CD14-positive monocyte (primary cell): Measurements from ENCODE around the gene TMEM174. TPM values are rescaled to one million over a fixed set of nuclear protein-coding genes. Genes with fewer than 3 reads are reported as not detected.

ENCODE experiments used
- DNase-seq, 3 donors: peaks; one replicate each; pipeline ENCODE4 v3.0.0-alpha.2; 2011 to 2022
- H2AFZ ChIP-seq: 2 replicates; pipeline ENCODE4 v1.6.0; 2012; ENCODE audit warnings: mild to moderate bottlenecking, low read depth, low read length, inconsistent platforms; ENCODE audit not compliant: insufficient read depth, poor library complexity, severe bottlenecking
- H3K27ac ChIP-seq, 2 donors: 1 replicate in 1 of 2; 2 replicates in 1 of 2; pipeline ENCODE4 v1.5.1; 2012 to 2013; ENCODE audit warnings: low read length in 2 of 2, control low read depth in 1 of 2, inconsistent platforms in 1 of 2, low read depth in 1 of 2, mild to moderate bottlenecking in 1 of 2
- H3K27me3 ChIP-seq, 2 donors: one replicate each; pipeline versions ENCODE4 v1.6.0 to v1.6.1; 2011 to 2013; ENCODE audit warnings: low read length in 2 of 2; ENCODE audit not compliant: control insufficient read depth in 2 of 2, insufficient read depth in 2 of 2
- H3K36me3 ChIP-seq, 2 donors: replicated peaks in 1 of 2; 1 replicate in 1 of 2; 2 replicates in 1 of 2; pipeline versions ENCODE4 v1.5.1 to v1.6.1; 2012 to 2013; ENCODE audit warnings: low read length in 2 of 2, control low read depth in 1 of 2, inconsistent platforms in 1 of 2, mild to moderate bottlenecking in 1 of 2; ENCODE audit not compliant: insufficient read depth in 2 of 2, control insufficient read depth in 1 of 2
- H3K4me1 ChIP-seq, 2 donors: 1 replicate in 1 of 2; 2 replicates in 1 of 2; pipeline versions ENCODE4 v1.5.1 to v1.6.1; 2012 to 2013; ENCODE audit warnings: low read length in 2 of 2, control low read depth in 1 of 2, inconsistent platforms in 1 of 2, mild to moderate bottlenecking in 1 of 2, moderate library complexity in 1 of 2; ENCODE audit not compliant: insufficient read depth in 2 of 2, control insufficient read depth in 1 of 2
- H3K4me2 ChIP-seq: replicated peaks from 2 replicates; pipeline ENCODE3; 2012; ENCODE audit warnings: low read length, moderate library complexity, mild to moderate bottlenecking; ENCODE audit not compliant: poor library complexity, severe bottlenecking; ENCODE audit errors: extremely low read depth
- H3K4me3 ChIP-seq, 3 experiments: fragments of 200-600 bp in 1 of 3; sonication (generic) in 1 of 3; replicated peaks in 1 of 3; 1 replicate in 2 of 3; 2 replicates in 1 of 3; pipeline ENCODE4 v1.5.1; 2011 to 2013; ENCODE audit warnings: low read length in 3 of 3, mild to moderate bottlenecking in 3 of 3, control low read depth in 2 of 3, low read depth in 2 of 3, inconsistent platforms in 1 of 3, moderate library complexity in 1 of 3
- H3K79me2 ChIP-seq: 2 replicates; pipeline ENCODE4 v1.6.0; 2012; ENCODE audit warnings: mild to moderate bottlenecking, control low read depth, inconsistent platforms, low read length, moderate library complexity; ENCODE audit not compliant: insufficient read depth
- H3K9ac ChIP-seq: 2 replicates; pipeline ENCODE4 v1.6.0; 2017; ENCODE audit warnings: low read length, mild to moderate bottlenecking; ENCODE audit not compliant: insufficient read depth, poor library complexity, severe bottlenecking
- H3K9me3 ChIP-seq, 2 donors: replicated peaks in 1 of 2; 1 replicate in 1 of 2; 2 replicates in 1 of 2; pipeline versions ENCODE4 v1.5.1 to v1.6.1; 2012 to 2013; ENCODE audit warnings: low read length in 2 of 2, control low read depth in 1 of 2; ENCODE audit not compliant: control insufficient read depth in 1 of 2, insufficient read depth in 1 of 2
- H4K20me1 ChIP-seq: 2 replicates; pipeline ENCODE4 v1.6.0; 2012; ENCODE audit warnings: mild to moderate bottlenecking, low read length, control low read depth, moderate library complexity; ENCODE audit not compliant: insufficient read depth
- H3K27ac Mint-ChIP-seq, 7 donors: one replicate each; pipeline ENCODE4 v1.8.0; 2020; ENCODE audit warnings: mild to moderate bottlenecking in 7 of 7, mixed read lengths in 7 of 7, moderate library complexity in 6 of 7, inconsistent platforms in 2 of 7
- H3K27me3 Mint-ChIP-seq, 3 donors: one replicate each; pipeline ENCODE4 v1.8.0; 2021 to 2022; ENCODE audit warnings: low read depth in 3 of 3, mild to moderate bottlenecking in 3 of 3, mixed read lengths in 3 of 3, moderate library complexity in 3 of 3, inconsistent platforms in 1 of 3
- H3K36me3 Mint-ChIP-seq, 2 donors: one replicate each; pipeline ENCODE4 v1.8.0; 2020; ENCODE audit warnings: mixed read lengths in 2 of 2, inconsistent platforms in 1 of 2, mild to moderate bottlenecking in 1 of 2
- H3K4me1 Mint-ChIP-seq: one replicate; pipeline ENCODE4 v1.8.0; 2020; ENCODE audit warnings: mild to moderate bottlenecking, mixed read lengths
- H3K4me3 Mint-ChIP-seq, 2 donors: one replicate each; pipeline ENCODE4 v1.8.0; 2020; ENCODE audit warnings: mild to moderate bottlenecking in 2 of 2, mixed read lengths in 2 of 2, moderate library complexity in 1 of 2
- H3K9me3 Mint-ChIP-seq, 7 donors: one replicate each; pipeline ENCODE4 v1.8.0; 2020 to 2022; ENCODE audit warnings: mixed read lengths in 7 of 7, mild to moderate bottlenecking in 6 of 7, moderate library complexity in 6 of 7, inconsistent platforms in 2 of 7
- CTCF ChIP-seq: fragments of 200-600 bp; IDR thresholded peaks from one replicate; pipeline ENCODE4 v1.8.0; 2022; ENCODE audit warnings: antibody characterized with exemption, mild to moderate bottlenecking
- WGBS: methylation state at CpG from one replicate; pipeline ENCODE4 v1.1.5; 2013; ENCODE audit warnings: missing lambda C conversion rate; ENCODE audit not compliant: insufficient coverage; 5-methylcytosine and 5-hydroxymethylcytosine counted together
- intact Hi-C, 2 donors: fragments of 100-400 bp; cut with micrococcal nuclease; formaldehyde crosslinking; loops; one replicate each; pipeline versions ENCODE4 v1.15.0 to v1.15.1; 2023
- polyA plus RNA-seq, 3 donors: library from polyadenylated mRNA; depleted of rRNA in 1 of 3; unstranded in 2 of 3; stranded (reverse) in 1 of 3; fragments of 300-500 nt in 2 of 3; fragments of >200 nt in 1 of 3; fragmentation: Illumina TruSeq in 2 of 3; gene quantifications; 1 replicate in 2 of 3; 2 replicates in 1 of 3; pipeline ENCODE4 v1.2.3, GENCODE V29; 2012 to 2021

Gene TMEM174
- polyA plus RNA-seq, 3 donors = not detected

GRCh38 chr5:73136055-73136562 is 36.9 kb upstream of the TMEM174 start:
- intact Hi-C loops = no loop called here
- H3K27me3 Mint-ChIP-seq = peaks cover 44 to 70% (median 51%) of the 10 kb centered on the region in 3 donors

More at GRCh38 chr5:73136055-73136562, 36.9 kb upstream of the TMEM174 start:
- TF ChIP-seq CTCF = no peak
- Histone ChIP-seq H3K27me3 (peaks cover 22 to 79% of the 10 kb centered on the region in 2 donors), H3K9me3 (no peaks in the 10 kb centered on the region), H3K4me2 (no peak overlapping the region), H4K20me1 (no peaks in the 10 kb centered on the region), H3K9ac (no peak overlapping the region), H3K4me3 (no peak overlapping the region), H2AFZ (no peak overlapping the region), H3K36me3 (no peaks in the 10 kb centered on the region), H3K27ac (no peak overlapping the region), H3K79me2 (no peaks in the 10 kb centered on the region), H3K4me1 (no peaks in the 10 kb centered on the region)
- DNase-seq = no peak
- H3K4me3 Mint-ChIP-seq = no peak overlapping the region
- H3K27ac Mint-ChIP-seq = no peak overlapping the region
- H3K9me3 Mint-ChIP-seq = peaks cover 0 to 4% (median 0%) of the 10 kb centered on the region in 7 donors
- no peaks in the 10 kb centered on the region for H3K4me1 Mint-ChIP-seq
- 83% methylated on average over 10 of the region's 15 CpGs for WGBS
- no peaks in the 10 kb centered on the region for H3K36me3 Mint-ChIP-seq
